G401 (cell line): ENCODE measurements around the gene ESM1. TPM values are rescaled to one million over a fixed set of nuclear protein-coding genes. Genes with fewer than 3 reads are reported as not detected.
"Not testable (repeated sequence)": the region's sequence is repeated elsewhere in the genome, so short reads cannot be mapped to it uniquely, and the experiment has no call there.

Experiments used
- DNase-seq: peaks from one replicate; pipeline ENCODE4 v3.0.0-alpha.2; 2015; ENCODE audit warnings: low spot score
- in situ Hi-C: cut with HindIII; loops from 2 replicates; pipeline ENCODE4 v1.10.0; 2016; ENCODE audit warnings: low sequenced_read_pairs, mixed read lengths
- total RNA-seq: library from RNA; depleted of rRNA; stranded (reverse); fragments of >200 nt; shearing (Covaris generic); gene quantifications from 2 replicates; pipeline ENCODE4 v1.2.3, GENCODE V29; 2014; rRNA removed

The ESM1 gene, protein sequence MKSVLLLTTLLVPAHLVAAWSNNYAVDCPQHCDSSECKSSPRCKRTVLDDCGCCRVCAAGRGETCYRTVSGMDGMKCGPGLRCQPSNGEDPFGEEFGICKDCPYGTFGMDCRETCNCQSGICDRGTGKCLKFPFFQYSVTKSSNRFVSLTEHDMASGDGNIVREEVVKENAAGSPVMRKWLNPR
- total RNA-seq, result not detected in 2 replicates

DNA sequence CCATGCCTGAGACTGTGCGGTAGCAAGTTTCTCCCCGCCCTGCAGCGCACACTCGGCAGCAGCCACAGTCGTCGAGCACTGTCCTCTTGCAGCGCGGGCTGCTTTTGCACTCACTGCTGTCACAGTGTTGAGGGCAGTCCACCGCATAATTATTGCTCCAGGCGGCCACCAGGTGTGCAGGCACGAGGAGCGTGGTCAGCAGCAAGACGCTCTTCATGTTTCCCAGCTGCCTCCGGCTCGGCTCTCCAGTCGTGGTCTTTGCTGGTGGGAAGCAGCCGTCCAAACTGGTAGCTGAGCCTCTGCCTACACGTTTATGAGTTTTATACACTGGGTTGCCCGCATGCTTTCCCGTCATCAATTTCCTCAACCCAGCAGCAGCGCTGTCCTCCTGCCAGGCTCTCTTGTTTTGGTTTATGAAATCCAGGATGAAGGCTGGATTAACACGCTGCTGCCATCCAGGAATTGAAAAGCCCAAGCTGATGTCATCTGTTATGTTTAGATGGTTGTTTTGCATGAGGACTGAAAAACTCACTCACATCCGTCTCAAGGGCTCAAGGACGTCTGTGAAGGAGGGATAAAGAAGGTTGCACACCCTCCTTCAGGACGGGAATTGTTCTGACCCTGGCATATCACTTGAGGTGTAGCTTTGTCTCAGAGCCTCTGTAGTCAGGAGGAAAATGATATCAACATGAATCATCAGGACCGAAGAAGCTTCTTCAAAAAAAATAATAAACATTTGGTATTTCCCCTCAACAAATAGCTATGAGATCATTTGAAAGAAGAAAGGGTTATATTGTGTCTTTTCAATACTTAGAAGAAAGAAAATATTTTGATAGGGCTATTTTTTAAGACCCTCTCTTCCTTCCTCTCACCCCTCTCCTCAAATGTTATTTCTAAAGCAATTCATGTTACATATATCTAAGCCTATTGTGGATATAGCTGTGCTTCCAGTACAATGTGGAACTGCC, at the start of gene ESM1:
ESM1 (minus strand) TSS at position 293 of the 968 bp plus-strand sequence; CDS start at position 217, 76 bp downstream.
- in situ Hi-C loops, result no loop called here

DNA sequence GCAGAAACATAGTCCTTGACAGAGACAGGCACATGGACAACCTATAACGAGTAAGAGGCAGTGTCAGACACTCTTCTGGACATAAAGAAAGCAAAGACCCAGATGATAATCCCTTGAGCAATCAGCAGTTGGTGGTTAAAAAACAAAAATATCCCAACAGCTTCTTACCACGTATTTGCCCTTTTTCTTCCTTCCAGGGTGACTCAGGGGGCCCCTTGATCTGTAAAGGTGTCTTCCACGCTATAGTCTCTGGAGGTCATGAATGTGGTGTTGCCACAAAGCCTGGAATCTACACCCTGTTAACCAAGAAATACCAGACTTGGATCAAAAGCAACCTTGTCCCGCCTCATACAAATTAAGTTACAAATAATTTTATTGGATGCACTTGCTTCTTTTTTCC, 48.2 kb upstream of the ESM1 start:
- in situ Hi-C loops, result no loop called here
- no peak for DNase-seq

More for the DNA sequence above, at the start of gene ESM1:
- no peak for DNase-seq

DNA sequence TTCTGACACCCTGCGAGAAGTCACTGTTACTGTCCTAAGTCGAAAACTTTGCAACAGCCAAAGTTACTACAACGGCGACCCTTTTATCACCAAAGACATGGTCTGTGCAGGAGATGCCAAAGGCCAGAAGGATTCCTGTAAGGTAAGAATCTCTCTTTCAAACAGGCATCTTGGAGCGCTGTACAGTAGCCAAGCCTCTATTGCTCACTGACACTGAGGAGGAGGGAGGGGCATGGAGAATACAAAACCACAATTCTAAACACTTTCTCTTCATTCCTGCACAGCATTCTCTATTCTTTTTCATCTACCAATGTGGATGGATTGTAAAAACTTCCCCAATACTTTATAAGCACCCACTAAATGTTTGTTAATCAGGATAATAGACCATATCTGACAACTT, 46.1 kb upstream of the ESM1 start:
- in situ Hi-C loops, result no loop called here

DNA sequence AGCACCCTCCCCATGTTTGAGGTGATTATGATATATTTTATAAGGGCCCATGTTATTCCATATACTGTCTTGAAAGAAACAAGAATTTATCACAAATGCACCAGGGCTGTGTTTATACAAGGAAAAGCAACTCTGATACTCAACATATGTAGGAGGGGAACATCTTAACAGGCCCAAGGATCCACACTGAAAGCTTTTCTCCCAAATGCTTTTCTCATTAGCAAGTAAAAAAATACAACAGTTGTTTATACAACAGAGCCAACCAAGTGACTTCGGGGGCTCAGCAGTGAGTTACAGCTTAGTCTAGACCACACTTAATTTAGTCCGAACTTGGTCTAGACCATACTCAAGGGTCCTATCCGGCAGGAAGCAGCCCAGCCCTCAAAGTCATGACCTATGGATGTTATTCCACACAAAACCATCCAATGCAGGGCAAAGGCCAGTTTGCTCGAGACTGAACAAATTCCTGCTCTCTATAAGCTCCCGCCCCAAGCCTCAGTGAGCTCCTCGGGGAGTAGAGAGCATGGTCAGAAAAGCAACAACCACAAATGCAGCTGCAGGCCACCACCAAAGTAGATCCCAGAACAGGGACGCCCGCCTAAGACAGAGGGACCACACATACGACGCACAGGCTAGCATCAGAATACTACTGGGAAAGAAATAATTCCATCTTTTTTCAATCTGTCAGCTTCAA, 45.4 kb upstream of the ESM1 start:
- in situ Hi-C loops, result no loop called here

More for the DNA sequence above, 46.1 kb upstream of the ESM1 start:
- DNase-seq, result no peak

DNA sequence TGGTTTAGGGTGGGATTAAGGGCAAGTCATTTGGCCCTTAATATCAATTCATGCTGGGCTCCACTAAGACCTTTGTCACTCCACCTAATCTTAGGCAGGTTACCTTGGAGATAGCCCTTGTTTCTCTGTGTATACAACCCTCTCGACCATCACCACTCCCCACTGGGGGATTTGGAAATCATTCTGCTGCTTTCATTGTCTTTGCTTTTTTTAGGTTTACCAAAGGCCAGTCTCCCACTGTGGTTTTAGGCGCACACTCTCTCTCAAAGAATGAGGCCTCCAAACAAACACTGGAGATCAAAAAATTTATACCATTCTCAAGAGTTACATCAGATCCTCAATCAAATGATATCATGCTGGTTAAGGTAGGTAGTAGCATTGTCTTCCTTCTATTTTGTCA, 44.8 kb upstream of the ESM1 start:
- no peak for DNase-seq
- in situ Hi-C loops, result no loop called here

More for the DNA sequence above, 45.4 kb upstream of the ESM1 start:
- no peak for DNase-seq

DNA sequence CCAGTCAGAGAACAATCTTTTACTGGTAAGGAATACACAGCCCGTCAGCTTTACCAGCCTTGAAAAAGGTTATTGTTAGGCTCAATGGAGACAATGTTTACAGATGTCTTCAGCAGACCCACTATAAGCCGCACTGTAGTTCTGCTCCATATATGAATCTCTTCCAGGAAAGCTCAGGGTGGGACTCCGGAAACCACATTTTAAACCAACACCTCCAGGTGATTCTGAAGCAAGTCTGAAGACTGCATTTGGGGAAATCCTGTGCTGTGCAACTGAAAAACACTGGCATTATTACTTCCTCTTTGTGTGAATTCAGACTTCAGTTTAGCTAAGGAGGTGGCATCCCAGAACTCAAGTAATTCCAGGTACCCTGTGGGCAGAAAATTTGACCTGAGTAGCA, 42.2 kb upstream of the ESM1 start:
- in situ Hi-C loops, result no loop called here
- DNase-seq, result no peak

DNA sequence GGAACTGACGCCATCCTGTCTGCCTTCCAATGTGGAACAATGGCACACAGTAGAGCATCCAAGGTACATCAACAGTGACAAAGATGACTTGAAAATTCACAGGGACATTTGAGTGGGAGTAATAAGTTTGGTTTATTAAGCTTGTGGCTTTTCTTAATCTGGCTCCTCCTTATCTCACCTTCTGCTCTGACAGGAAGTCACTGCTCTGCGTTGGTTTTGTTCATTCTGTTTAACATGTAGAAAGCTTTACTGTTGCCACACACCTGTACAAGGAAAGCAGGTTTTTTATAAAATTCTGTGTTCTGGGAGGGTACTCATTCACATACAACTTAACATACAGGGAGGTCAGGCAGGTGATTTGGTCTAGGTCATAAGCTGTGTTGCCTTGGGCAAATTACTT, 37.1 kb upstream of the ESM1 start:
- in situ Hi-C loops, result no loop called here
- DNase-seq, result no peak

DNA sequence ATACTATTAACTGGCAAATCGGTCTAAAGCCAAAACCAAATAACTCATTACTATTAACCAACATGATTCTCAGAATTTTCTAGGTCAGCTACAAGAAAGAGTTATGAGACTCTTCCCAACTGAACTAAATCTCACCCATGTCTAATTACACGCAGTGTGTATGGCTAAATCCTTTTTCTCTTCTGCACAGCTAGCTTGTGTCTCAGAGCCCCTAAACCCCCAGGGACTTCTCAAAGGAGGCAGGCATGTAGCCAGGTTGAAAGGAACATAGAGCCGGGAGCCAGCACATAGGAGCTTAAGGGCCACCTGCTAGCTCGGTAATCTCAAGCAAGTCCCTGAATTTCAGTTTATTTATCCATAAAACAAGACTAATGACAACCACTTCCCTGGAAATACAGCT, 36.4 kb upstream of the ESM1 start:
- DNase-seq, result no peak
- in situ Hi-C loops, result no loop called here

DNA sequence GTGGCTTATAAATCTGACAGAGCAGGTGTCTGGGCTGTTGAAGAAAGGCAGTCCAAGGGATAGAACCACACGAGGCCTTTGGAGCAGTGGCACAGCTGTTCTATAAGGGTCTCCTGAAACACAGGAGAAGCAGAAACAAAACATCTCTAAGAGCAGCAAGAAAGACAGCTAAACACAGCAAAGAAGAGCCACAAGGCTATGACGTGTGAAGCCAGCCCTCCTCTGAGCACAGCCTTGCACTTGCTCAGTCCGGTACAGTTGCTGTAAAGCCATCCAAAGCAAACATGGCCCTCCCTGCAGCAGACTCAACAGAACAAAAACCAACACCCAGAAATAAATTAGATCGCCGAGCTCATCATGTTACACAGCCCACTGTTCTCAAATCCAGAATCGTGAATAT, 36.0 kb upstream of the ESM1 start:
- in situ Hi-C loops, result no loop called here
- DNase-seq, result no peak

DNA sequence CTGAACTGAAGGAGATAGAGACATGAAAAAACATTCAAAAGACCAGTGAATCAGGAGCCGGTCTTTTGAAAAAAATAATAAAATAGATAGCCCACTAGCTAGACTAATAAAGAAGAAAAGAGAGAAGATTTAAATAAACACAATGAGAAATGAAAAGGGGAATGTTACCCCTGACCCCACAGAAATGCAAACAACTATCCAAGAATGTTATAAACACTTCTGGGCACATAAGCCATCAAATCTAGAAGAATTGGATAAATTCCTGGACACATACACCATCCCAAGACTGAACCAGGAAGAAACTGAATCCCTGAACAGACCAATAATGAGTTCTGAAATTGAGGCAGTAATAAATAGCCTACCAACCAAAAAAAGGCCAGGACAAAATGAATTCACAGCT, 24.8 kb upstream of the ESM1 start:
- DNase-seq, in situ Hi-C loops: not testable (repeated sequence)

DNA sequence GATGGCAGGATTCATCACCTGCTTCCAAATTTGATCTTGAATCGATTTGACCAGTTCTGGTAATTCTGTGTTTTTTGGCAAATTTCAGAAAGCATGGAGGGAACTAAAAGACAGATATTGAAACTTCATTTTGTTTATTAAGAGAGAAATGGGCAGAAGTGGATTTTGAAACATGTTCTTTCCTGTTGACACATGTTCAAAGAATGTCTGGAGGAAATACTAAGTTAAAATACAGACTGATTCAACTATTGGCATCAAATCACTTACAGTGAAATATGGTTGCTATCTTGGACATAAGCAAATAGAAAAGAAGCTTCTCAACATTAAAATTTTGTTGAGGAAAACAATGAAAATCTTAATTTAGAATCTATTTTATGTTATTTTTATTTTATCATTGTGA, 19.3 kb upstream of the ESM1 start:
- in situ Hi-C loops, result no loop called here
- no peak for DNase-seq

DNA sequence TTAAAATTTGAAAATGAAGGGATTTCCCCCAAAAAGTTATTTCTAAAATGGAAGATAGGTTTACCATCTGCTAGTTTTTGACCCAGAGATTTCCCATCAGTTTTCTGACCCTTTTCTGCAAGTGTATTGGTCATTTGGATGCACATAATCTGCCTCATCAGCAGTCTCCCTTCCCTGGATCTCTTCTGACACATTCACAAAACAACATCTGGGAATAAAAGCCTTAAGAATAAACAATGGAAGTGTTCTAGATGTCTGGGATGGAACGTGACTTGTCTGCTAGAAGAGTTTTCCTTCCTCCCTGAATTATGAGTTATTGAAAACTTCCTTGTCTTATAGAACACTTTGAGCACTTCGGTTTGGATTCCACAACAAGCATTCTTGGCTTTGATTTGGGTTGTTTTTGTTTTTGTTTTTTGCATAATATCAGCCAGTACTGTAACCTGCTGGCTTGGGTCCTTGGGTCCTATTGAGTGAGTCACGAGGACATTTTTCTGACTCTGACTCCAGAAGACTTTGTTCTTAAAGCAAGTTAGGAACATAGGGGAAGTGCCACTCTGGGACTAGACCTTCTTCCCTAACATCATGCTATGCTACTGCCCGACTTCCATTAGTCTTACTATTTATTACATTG, 18.2 kb upstream of the ESM1 start:
- DNase-seq, result no peak

DNA sequence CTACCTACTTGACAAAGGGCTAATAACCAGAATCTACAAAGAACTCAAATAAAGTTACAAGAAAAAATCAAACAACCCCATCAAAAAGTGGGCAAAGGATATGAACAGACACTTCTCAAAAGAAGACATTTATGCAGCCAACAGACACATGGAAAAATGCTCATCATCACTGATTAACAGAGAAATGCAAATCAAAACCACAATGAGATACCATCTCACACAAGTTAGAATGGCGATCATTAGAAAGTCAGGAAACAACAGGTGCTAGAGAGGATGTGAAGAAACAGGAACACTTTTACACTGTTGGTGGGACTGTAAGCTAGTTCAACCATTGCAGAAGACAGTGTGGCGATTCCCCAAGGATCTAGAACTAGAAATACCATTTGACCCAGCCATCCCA, 16.8 kb upstream of the ESM1 start:
- in situ Hi-C loops, result not testable (repeated sequence)

More for the DNA sequence above, 18.2 kb upstream of the ESM1 start:
- in situ Hi-C loops, result no loop called here

DNA sequence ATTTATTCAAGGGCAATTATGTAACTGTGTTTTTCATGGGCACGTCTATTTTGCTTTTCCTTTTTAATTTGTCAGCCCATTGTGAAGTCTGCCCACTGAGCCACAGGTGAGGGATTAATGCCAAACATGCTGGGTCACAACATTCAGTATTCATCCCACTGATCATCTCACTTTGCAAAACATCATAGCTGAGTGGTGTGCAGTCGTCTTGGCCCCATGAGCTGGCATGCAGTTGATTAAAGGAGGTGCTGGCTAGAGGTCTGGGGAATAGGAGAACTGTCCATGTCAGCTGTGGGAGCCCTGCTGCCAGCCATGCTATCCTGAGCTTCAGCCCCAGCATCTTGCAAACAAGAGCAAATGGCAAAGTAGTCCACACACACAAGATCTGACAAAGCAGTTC, 11.7 kb upstream of the ESM1 start:
- in situ Hi-C loops, result no loop called here
- DNase-seq, result no peak

More for the DNA sequence above, 16.8 kb upstream of the ESM1 start:
- not testable (repeated sequence) for DNase-seq

DNA sequence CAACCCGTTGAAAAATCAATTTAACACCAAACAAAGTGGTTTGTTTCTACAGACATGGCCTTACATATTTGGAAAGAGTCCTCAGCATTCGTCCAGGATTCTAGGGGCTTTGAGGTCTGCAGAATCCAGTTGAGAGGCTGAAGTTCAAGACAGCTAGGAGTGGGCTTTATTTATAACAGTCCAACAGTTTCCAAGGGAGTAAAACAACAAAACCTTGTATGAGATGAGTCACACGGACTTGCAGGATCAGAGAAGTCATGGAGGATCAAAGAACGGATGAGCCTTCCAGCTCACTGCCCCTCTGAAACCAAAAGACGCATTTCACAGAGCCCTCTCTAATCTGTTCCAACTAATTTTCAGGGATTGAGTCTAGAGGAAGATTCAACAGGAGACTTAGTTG, 11.1 kb upstream of the ESM1 start:
- DNase-seq, result no peak

DNA sequence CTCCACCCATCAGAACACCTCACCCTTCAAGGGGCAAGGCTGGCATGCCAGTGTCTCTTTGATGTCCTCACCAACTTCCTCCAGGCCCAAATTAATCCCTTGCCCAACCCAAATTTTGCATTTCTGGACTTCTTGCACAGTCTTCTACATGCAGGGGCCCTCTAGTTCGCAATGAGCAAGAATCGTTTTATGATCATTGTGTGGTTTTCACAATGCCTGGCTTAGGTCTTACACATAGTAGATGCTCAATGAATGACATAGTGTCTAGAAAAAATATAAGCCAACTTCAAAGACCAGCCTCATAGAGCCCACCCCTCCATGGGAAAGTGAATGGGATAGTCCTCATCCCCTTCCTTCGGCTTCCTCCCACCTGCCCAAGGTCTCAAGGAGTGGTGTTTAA, 9.8 kb upstream of the ESM1 start:
- in situ Hi-C loops, result no loop called here
- DNase-seq, result no peak

More for the DNA sequence above, 11.1 kb upstream of the ESM1 start:
- in situ Hi-C loops, result no loop called here

DNA sequence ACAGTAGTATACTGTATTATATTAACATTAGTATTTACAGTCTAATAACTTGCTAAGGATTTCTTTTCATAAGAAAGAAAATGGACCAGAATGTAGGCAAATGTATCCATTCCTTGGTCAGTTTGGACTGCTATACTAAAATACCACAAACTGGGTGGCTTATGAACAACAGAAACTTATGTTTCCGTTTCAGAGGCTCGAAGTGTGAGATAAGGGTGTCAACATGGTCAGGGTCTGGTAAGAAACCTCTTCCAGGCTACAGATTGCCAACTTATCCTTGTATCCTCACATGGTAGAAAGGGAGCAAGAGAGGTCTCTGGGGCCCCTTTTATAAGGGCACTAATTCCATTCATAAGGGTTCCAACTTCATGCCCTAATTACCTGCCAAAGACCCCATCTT, 9.2 kb upstream of the ESM1 start:
- DNase-seq, result no peak
- in situ Hi-C loops, result no loop called here

DNA sequence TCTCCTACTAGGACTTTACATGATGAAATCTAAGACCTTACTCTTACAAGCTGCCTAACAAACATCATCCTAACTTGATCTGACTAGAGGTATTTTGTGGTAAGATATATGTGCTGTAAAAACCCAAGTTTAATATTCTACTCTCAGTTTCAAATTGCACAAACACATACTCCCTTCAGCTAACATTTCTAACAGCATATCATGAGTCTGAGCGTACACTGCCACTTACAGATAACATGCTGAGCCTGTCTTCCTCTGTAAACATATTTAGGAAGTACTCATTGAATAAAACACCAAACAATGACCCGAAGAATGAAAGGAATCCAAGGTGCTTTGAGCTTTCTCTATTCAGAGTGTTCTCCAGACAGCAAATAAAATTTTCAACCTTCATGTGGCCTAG, 7.9 kb upstream of the ESM1 start:
- in situ Hi-C loops, result no loop called here

DNA sequence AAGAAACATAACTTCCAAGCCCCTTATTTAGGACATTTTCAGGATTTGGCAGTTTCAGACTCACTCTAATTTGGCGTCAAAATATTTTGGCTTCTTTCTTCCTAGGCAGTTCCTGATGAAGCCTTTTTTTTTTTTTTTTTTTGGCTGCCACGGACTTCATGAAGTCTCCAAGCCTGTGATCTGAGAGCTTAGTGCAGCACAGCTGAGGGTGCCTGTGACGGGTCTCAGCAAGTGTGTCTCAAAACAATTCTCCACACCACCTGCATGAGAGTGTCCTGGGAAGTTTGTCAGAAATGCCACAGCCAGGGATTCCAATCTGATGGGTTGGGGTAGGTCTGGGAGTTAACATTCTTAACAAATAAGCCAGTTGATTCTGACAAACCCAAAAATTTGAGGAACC, 6.0 kb upstream of the ESM1 start:
- in situ Hi-C loops, result no loop called here
- DNase-seq, result no peak

More for the DNA sequence above, 7.9 kb upstream of the ESM1 start:
- DNase-seq, result no peak
